Neural progenitor cell (in vitro differentiated cells): Measurements from ENCODE around the gene HINT1. TPM values are rescaled to one million over a fixed set of nuclear protein-coding genes. Genes with fewer than 3 reads are reported as not detected.
A peak's percentile ranks its signal among the peaks of the same experiment; 100 is the strongest.

Experiments
- DNase-seq: peaks from one replicate; pipeline ENCODE4 v3.0.0-alpha.2; 2016; ENCODE audit warnings: low spot score
- H2AFZ ChIP-seq: fragments of 200-600 bp; sonication (generic); replicated peaks from 2 replicates; pipeline ENCODE4 v1.6.1; 2016; ENCODE audit warnings: antibody characterized with exemption
- H3F3A ChIP-seq: fragments of 200-600 bp; sonication (generic); 2 replicates; pipeline ENCODE4 v1.6.1; 2016; ENCODE audit warnings: antibody characterized with exemption, low read depth
- H3K27ac ChIP-seq: fragments of 200-600 bp; sonication (generic); 2 replicates; pipeline ENCODE4 v1.5.1; 2016; ENCODE audit warnings: mild to moderate bottlenecking
- H3K27me3 ChIP-seq: fragments of 200-600 bp; sonication (generic); 2 replicates; pipeline ENCODE4 v1.6.1; 2016; ENCODE audit warnings: mild to moderate bottlenecking, moderate library complexity
- H3K36me3 ChIP-seq: fragments of 200-600 bp; sonication (generic); 2 replicates; pipeline ENCODE4 v1.5.1; 2016
- H3K4me1 ChIP-seq: fragments of 200-600 bp; sonication (generic); 2 replicates; pipeline ENCODE4 v1.6.1; 2016; ENCODE audit warnings: mixed run types
- H3K4me2 ChIP-seq: fragments of 200-600 bp; sonication (generic); 2 replicates; pipeline ENCODE4 v1.6.1; 2016
- H3K4me3 ChIP-seq: fragments of 200-600 bp; sonication (generic); 2 replicates; pipeline ENCODE4 v1.5.1; 2016
- H3K79me2 ChIP-seq: fragments of 200-600 bp; sonication (generic); 2 replicates; pipeline ENCODE4 v1.6.1; 2016; ENCODE audit warnings: low read depth
- H3K9ac ChIP-seq: fragments of 200-600 bp; sonication (generic); 2 replicates; pipeline ENCODE4 v1.6.1; 2016
- H3K9me3 ChIP-seq: fragments of 200-600 bp; sonication (generic); 2 replicates; pipeline ENCODE4 v1.5.1; 2016; ENCODE audit warnings: low read depth
- H4K20me1 ChIP-seq: fragments of 200-600 bp; sonication (generic); 2 replicates; pipeline ENCODE4 v1.6.1; 2016; ENCODE audit warnings: low read depth
- H3K27ac Mint-ChIP-seq: 3 replicates; pipeline ENCODE4 v1.8.0; 2021; ENCODE audit warnings: mixed read lengths
- H3K27me3 Mint-ChIP-seq: 2 replicates; pipeline ENCODE4 v1.8.0; 2022; ENCODE audit warnings: low read depth, mild to moderate bottlenecking, inconsistent platforms, moderate library complexity, mixed read lengths; ENCODE audit not compliant: insufficient read depth
- H3K36me3 Mint-ChIP-seq: 3 replicates; pipeline ENCODE4 v1.8.0; 2021; ENCODE audit warnings: mixed read lengths
- H3K4me1 Mint-ChIP-seq: 3 replicates; pipeline ENCODE4 v1.8.0; 2021; ENCODE audit warnings: mixed read lengths
- H3K4me3 Mint-ChIP-seq: 3 replicates; pipeline ENCODE4 v1.8.0; 2021; ENCODE audit warnings: mild to moderate bottlenecking, moderate library complexity, mixed read lengths
- H3K9me3 Mint-ChIP-seq: 3 replicates; pipeline ENCODE4 v1.8.0; 2020; ENCODE audit warnings: mixed read lengths
- CTCF ChIP-seq: fragments of 200-600 bp; sonication (generic); IDR thresholded peaks from 2 replicates; pipeline ENCODE4 v1.5.1; 2017; ENCODE audit warnings: antibody characterized with exemption, mild to moderate bottlenecking
- EZH2 ChIP-seq: fragments of 200-600 bp; sonication (generic); IDR thresholded peaks from 2 replicates; pipeline ENCODE4 v1.6.1; 2017; ENCODE audit warnings: antibody characterized with exemption, mild to moderate bottlenecking, moderate library complexity
- EZH2phosphoT487 ChIP-seq: fragments of 200-600 bp; sonication (generic); IDR thresholded peaks from 2 replicates; pipeline ENCODE4 v1.6.1; 2017; ENCODE audit warnings: antibody characterized with exemption
- total RNA-seq: library from RNA; depleted of rRNA; stranded (reverse); fragments of >200 nt; gene quantifications from 2 replicates; pipeline ENCODE4 v1.2.3, GENCODE V29; 2015; ENCODE audit warnings: low replicate concordance

HINT1 gene
- total RNA-seq, result 209 and 300 TPM in 2 replicates

GRCh38 chr5:131165119-131165727 lies at the start of gene HINT1:
HINT1 (minus strand) TSS chr5:131165256; CDS start chr5:131165205, 51 bp downstream.
- Histone ChIP-seq H3K79me2 (peaks cover 53% of the 10 kb centered on the region), H3F3A (peaks cover 19% of the 10 kb centered on the region), H3K4me3 (peak within 1 kb of the TSS; percentile 67), H3K27me3 (no peaks in the 10 kb centered on the region), H3K9ac (peak within 1 kb of the TSS; percentile 71), H3K4me1 (peaks cover 18% of the 10 kb centered on the region), H2AFZ (peak within 1 kb of the TSS; percentile 96), H3K27ac (peak within 1 kb of the TSS; percentile 77), H3K4me2 (peak within 1 kb of the TSS; percentile 92), H3K9me3 (no peaks in the 10 kb centered on the region), H3K36me3 (peaks cover 10% of the 10 kb centered on the region), H4K20me1 (no peaks in the 10 kb centered on the region)
- H3K4me1 Mint-ChIP-seq, result peaks cover 19% of the 10 kb centered on the region
- peaks cover 4% of the 10 kb centered on the region for H3K27me3 Mint-ChIP-seq
- H3K27ac Mint-ChIP-seq, result peak within 1 kb of the TSS; percentile 97
- H3K9me3 Mint-ChIP-seq, result no peaks in the 10 kb centered on the region
- TF ChIP-seq EZH2 (no peak), CTCF (peak; percentile 4)
- peaks cover 18% of the 10 kb centered on the region for H3K36me3 Mint-ChIP-seq
- peak within 1 kb of the TSS; percentile 94 for H3K4me3 Mint-ChIP-seq
- DNase-seq, result peak; percentile 98

DNA sequence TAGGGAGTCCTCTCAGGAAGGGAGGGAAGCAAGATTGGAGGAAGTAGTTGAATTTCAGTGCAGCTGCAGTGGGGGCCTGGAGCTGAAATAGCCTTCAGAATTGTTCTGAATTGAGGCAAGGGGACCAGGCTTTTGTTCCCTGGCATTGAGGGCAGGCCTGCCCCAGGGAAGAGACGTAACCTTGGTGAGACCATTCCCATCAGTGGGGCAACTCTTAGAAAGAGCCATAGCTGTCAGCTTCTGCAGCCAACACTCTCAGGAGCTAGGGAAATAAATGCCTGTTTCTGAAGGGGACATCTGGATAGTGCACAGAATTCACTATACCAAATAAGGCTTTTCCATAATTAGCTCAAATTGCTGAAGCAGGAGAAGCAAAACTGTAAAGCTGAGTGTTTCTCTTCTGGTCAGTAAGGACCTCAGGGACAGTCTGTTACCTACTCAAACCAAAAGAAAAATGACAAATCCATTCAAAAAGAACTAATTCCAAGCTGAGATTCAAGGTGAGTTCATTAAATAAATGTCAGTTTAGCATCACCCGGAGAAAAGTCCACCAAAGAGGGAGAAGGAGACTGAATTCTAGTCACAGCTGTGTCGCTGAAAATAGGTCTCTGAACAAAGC lies 49.7 kb upstream of the HINT1 start:
- Histone ChIP-seq H2AFZ (no peak overlapping the region), H3K4me3 (no peak overlapping the region), H3K9me3 (no peaks in the 10 kb centered on the region), H3K4me2 (no peak overlapping the region), H3K79me2 (no peaks in the 10 kb centered on the region), H3K36me3 (no peaks in the 10 kb centered on the region), H3K27me3 (no peaks in the 10 kb centered on the region), H3K27ac (no peak overlapping the region), H3K4me1 (peaks cover 16% of the 10 kb centered on the region), H3K9ac (no peak overlapping the region), H3F3A (peaks cover 3% of the 10 kb centered on the region), H4K20me1 (no peaks in the 10 kb centered on the region)
- no peak overlapping the region for H3K27ac Mint-ChIP-seq
- H3K36me3 Mint-ChIP-seq, result no peaks in the 10 kb centered on the region
- H3K27me3 Mint-ChIP-seq, result no peaks in the 10 kb centered on the region
- peaks cover 27% of the 10 kb centered on the region for H3K4me1 Mint-ChIP-seq
- H3K9me3 Mint-ChIP-seq, result no peaks in the 10 kb centered on the region
- H3K4me3 Mint-ChIP-seq, result no peak overlapping the region
- no peak for DNase-seq
- no peak for TF ChIP-seq EZH2phosphoT487
- no peak for TF ChIP-seq CTCF

DNA sequence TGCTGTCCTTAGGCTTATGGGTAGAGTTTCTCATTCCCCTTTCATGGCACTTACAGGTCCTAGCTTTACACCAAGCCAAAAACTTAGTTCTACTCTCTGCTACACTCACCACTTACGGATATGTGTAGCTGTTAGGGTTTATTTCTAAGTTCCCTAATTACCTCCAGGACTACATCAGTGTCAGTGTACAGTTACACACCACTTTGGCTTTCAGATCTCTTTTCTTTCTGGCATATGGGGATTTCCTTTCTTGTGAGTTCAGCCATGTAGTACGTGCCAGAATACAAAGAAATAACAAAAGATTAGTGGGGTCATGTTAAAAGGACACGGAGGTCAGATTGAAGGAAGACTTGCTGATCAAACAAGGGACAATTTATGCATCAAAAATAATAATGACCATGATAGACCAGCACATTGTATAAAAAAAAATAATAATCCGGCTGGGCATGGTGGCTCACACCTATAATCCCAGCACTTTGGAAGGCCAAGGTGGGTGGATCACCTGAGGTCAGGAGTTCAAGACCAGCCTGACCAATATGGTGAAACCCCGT lies 47.5 kb upstream of the HINT1 start:
- TF ChIP-seq CTCF, result no peak
- no peak for TF ChIP-seq EZH2phosphoT487
- no peak for TF ChIP-seq EZH2
- Histone ChIP-seq H3K36me3 (no peaks in the 10 kb centered on the region), H3K79me2 (no peaks in the 10 kb centered on the region), H3K4me3 (no peak overlapping the region), H4K20me1 (no peaks in the 10 kb centered on the region), H3K27me3 (no peaks in the 10 kb centered on the region), H3K9ac (no peak overlapping the region), H3K9me3 (no peaks in the 10 kb centered on the region), H3F3A (peaks cover 14% of the 10 kb centered on the region), H3K4me1 (peaks cover 29% of the 10 kb centered on the region), H3K4me2 (no peak overlapping the region), H2AFZ (no peak overlapping the region), H3K27ac (no peak overlapping the region)
- no peak for DNase-seq
- H3K9me3 Mint-ChIP-seq, result no peaks in the 10 kb centered on the region
- no peak overlapping the region for H3K27ac Mint-ChIP-seq
- no peaks in the 10 kb centered on the region for H3K36me3 Mint-ChIP-seq
- peaks cover 36% of the 10 kb centered on the region for H3K4me1 Mint-ChIP-seq
- H3K4me3 Mint-ChIP-seq, result no peak overlapping the region
- no peaks in the 10 kb centered on the region for H3K27me3 Mint-ChIP-seq
